Measurements from ENCODE around the gene FXYD3.
"Not testable (repeated sequence)": the region's sequence is repeated elsewhere in the genome, so short reads cannot be mapped to it uniquely, and the experiment has no call there.

The FXYD3 gene

GRCh38 chr19:35140962-35141836 is 25.6 kb downstream of the FXYD3 start:
- DNase-seq: peak in 55 of 56 donors; percentile 57 to 99 (median 90)

DNA sequence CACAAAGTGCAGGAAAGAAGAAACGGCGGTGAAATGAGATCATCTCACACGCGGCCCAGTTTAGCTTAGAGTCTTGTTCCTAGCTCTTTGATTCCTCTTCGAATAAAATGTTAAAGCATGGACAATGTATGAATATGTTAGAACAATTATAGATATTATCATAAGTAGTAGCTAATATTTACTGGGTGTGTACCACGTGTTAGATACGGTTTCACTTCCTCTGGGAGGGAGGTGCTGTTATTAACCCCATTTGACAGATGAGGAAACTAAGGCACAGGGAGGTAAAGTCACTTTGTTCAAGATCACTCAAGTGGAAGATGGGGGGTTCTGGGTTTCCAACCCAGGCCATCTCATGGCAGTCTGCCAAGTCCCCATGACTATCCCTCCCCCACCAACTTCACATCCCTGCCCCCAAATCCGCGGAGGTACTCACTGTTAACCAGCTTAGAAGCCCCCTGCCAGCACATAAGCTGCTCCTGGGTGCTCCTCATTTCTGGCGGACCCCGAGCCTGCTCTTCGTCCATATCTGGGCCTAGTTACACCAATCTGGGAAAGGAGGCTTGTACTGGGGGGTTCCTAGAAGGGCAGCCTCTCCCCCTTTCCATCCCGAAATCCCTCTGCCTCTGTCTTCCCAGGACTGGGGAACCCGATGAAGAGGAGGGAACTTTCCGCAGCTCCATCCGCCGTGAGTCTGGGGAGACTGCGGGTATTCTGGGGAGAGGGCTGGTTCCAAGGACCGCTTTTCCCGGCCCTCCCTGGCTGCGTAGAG is 26.4 kb downstream of the FXYD3 start:
- DNase-seq: peak in 3 of 56 donors; percentile 26 to 38 (median 34)

DNA sequence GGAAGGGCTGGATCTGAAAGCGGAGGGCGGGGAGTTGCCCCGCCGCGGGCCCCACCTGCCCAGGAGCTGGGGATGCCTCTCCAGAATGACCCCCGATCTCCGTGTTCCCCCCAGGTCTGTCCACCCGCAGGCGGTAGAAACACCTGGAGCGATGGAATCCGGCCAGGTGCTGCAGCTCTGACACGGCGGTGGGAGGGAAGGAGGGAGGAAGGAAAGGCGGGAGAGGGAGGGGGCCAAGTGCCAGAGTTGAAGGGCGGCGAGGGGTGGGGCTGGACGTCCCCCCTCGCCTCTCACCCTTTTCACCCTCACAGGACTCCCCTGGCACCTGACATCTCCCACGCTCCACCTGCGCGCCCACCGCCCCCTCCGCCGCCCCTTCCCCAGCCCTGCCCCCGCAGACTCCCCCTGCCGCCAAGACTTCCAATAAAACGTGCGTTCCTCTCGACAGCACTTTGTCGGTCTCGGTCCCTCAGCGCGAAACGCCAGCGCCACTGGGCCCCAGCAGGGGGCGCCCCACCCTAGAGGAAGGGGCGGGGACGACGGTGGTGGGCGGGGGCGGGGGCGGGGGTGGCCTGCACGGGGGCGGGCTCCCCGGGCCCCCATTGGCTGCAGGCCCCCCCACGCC is 27.1 kb downstream of the FXYD3 start:
- DNase-seq: peak in 29 of 56 donors; percentile 25 to 75 (median 51)

DNA sequence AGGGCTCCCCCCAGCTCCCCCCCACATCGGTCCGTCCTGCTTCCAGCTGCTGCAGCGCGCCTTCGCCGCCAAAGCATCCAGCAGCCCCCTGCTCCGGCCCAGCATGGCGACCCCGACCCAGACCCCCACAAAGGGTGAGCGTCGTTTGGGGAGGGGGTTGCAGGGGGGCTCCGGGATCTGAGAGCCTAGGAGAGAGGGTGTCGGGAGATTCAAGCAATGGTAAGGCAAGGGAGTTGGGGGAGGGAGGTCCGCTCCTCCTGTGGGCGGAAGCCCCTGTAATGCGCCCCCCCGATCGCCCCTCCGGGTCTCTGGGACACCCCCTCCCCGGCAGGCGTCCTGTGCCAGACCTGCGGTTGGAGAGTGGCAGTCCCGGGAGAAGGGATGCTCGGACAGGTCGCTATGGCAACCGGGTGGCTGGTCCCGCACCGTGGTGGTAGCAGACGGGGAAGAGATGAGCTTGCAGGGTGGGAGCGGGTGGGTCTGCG is 27.6 kb downstream of the FXYD3 start, which contains the start of gene FXYD7:
FXYD7 (plus strand) TSS at position 25 of the 485 bp plus-strand sequence; CDS start at position 104, 79 bp downstream.
- peak in 14 of 56 donors; percentile 19 to 47 (median 32) for DNase-seq

DNA sequence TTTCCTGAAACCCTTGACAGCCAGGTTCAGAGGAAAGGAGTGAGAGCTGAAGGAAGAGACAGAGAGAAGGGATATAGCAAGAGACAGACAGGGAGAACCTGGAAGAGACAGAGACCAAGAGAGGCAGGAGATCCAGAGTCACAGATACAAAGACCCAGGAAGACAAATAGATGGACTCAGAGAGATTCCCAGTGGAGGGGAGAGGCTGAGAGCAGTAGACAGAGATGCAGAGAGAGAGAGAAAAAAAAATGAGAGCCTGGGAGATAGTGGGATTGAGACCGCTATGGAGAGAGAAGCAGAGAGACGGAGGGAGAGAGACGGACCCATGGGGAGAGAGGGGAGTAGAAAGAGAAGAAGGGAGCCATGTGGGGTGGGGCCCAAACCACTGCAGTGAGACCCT is 28.2 kb downstream of the FXYD3 start:
- DNase-seq: no peak

DNA sequence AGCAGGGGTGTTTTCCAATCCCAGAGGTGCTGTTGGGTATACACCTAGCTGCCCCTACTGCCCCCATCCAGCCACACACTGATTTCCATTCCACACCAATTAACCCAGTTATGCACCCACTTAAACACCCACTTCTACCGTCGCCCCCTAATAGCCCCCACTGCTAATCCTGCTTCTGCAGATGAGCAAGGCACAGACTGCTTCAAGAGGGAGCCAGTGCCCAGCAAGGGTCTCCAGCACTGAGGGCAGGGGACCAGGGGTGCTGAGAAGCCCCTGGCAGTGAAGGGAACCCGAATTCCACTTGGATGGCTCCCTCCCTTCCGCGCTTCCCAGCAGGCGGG is 28.6 kb downstream of the FXYD3 start:
- no peak for DNase-seq

- peak in 13 of 56 donors; percentile 18 to 49 (median 34) for DNase-seq
These were observed 29.2 kb downstream of the FXYD3 start for GRCh38 chr19:35144600-35145436.

- DNase-seq: no peak
These were observed 31.3 kb downstream of the FXYD3 start for GRCh38 chr19:35146746-35147459.

GRCh38 chr19:35149463-35149862 is 33.8 kb downstream of the FXYD3 start:
- no peak for DNase-seq

DNA sequence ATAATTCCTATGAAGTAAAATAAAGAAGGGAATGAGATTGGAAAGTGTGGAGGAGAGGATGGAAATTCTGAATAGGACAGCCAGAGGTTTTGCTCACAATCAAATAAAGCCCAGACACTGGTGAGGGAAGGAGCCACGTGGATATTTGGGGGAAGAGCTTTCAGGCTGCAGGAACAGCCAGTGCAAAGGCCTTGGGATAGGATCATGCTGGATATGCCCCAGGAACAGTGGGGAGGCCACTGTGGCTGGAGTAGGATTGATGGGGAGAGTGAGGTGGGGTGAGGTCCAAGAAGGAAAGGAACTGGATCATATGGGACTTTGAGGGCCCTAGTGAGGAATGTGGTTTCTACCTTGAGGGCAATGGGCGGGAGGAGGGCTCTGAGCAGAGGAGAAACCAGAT is 34.8 kb downstream of the FXYD3 start:
- no peak for DNase-seq

DNA sequence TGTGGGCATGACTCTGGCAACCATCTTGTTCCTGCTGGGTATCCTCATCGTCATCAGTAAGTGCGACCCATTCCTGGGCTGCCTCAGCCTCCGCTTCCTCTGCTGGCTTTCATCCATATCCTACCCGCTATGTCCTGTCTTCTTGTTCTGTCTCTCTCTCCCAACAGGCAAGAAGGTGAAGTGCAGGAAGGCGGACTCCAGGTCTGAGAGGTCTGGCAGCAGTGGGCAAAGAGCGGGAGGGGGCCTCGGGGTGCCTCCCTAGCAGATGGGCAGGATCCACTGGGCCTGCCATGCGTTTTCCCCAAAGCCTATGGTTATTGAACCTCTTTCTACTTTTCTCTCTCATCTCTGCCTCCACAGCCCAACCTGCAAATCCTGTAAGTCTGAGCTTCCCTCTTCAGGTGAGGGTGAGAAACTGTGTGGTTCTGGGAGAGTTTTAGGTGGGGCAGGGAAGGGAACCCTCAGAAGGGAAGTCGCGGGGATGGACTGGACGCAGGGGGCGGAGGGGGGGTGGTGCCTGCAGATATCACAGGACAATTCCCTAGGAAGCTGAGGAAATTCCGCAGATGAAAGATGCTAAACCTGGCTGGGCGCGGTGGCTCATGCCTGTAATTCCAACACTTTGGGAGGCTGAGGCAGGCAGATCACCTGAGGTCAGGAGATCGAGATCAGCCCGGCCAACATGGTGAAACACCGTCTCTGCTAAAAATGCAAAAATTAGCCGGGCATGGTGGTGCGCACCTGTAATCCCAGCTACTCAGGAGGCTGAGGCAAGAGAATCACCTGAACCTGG is 35.8 kb downstream of the FXYD3 start:
- no peak for DNase-seq

DNA sequence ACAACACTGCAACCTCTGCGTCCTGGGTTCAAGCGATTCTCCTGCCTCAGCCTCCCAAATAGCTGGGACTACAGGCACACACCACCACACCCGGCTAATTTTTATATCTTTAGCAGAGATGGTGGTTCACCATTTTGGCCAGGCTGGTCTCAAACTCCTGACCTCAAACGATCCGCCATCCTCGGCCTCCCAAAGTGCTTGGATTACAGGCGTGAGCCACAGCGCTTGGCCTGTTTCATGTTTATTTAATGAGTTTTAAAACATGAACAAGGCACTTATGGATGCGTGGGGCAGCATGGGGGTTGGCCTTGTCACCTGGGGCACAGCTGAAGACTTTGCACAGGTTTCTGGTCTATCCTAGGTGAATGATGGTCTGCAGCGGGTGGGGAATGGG is 37.5 kb downstream of the FXYD3 start:
- DNase-seq: not testable (repeated sequence)

GRCh38 chr19:35153701-35154524 is 38.3 kb downstream of the FXYD3 start:
- DNase-seq: no peak

DNA sequence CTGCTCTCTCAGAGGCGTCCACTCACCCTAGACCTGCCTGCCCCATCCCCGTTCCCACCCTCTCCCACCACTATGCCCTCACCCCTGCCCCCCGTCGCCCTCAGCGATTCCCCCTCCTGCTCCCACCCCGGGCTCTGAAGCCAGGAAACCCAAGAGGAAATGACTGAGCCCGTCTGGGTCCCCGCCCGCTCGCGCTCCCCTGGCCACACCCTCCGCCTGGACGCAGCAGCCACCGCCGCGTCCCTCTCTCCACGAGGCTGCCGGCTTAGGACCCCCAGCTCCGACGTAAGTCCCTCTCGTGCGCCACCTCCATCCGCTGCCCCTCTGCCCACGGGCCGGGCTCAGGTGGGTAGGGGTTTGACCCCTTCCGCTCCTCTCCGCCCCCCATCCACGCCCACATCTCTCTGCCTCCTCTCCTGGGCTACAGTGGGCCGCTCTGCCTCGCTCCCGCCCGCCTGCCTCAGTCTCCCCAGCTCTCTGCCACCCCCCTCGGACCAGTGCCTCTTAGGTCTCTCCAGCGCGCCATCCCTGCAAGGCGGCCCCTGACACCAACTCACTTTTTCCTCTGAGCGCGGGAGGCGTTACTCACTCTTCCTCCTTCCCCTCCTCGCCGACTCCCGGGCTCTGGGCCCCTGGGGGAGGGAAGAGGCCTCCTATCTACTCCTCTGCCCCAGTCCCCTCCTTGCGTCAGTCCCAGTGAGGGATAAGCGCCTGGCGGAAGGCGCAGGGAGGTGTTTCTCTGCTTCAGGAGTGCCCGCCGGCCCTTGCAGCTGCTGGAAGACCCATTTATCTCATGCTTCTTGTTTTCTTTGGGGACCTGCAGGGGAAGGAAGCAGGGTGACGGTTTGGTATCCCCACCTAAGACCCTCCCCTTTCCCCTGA is 39.1 kb downstream of the FXYD3 start, which contains the start of gene FXYD5:
FXYD5 (plus strand) TSS at position 211 of the 882 bp plus-strand sequence. CDS start 816 bp downstream, outside the sequence.
- peak in 1 of 56 donors; percentile 14 for DNase-seq

- no peak for DNase-seq
These were observed 39.8 kb downstream of the FXYD3 start for GRCh38 chr19:35155441-35155840.

DNA sequence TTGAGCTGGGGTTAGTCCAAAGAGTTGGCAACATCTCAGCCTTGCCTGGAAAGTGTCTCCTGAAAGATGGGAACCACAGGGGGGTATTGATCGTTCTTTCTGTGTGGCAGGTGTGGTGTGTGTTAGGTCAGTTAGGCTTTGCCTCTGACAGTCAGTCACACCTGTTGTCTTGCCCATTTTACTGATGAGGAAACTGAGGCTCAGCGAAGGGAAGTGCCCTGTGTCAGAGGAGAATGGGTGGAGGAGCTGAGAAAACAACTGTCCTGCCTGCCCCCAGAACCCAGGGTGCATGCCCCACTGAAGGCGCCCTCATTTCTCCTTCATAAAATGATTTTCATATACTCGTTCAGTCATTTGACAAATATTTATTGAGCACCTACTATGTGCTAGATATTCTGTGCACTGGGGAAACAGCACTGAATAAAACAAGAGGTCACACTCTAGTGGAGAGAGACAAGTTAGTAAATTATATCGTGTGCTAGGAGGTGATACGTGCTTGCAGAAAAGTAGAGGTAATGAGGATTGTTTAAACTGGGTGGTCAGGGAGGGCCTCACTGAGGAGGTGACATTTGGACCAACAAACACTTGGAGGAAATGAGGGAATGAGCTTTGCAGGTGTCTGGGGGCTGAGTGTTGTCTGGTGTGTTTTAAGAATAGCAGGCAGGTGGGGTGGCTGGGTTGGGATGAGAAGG is 40.5 kb downstream of the FXYD3 start:
- no peak for DNase-seq

GRCh38 chr19:35156673-35157014 is 41.0 kb downstream of the FXYD3 start:
- no peak for DNase-seq
